Measurements from ENCODE around the gene MBOAT2. TPM values are rescaled to one million over a fixed set of nuclear protein-coding genes. Genes with fewer than 3 reads are reported as not detected.
A peak's percentile ranks its signal among the peaks of the same experiment; 100 is the strongest.

MBOAT2 gene
- total and polyA plus RNA-seq, 2 of the 13 experiments (the other 11 are each of a cell fraction or from before 2014, with no cell fraction given), result 0.11 to 0.36 TPM

GRCh38 chr2:8836971-8837794 lies 166.3 kb downstream of the MBOAT2 start, which contains the start of gene KIDINS220 (continued):
- TF ChIP-seq PHF5A (CRISPR knock-in tag; IDR thresholded peaks at IDR 0.05; ENCODE audit: low read depth, unreplicated experiment) (no peak), KIAA2018 (CRISPR knock-in tag; IDR thresholded peaks at IDR 0.05; ENCODE audit: borderline replicate concordance) (0 out of 2 replicates have a peak, but pooled peaks have one; percentile 33), JARID2 (CRISPR knock-in tag; IDR thresholded peaks at IDR 0.05; ENCODE audit: insufficient replicate concordance) (no peak), ZNF678 (CRISPR knock-in tag; IDR thresholded peaks at IDR 0.05) (peak; percentile 65; the same call in 1 of the 2 replicates), HNRNPUL1 (IDR thresholded peaks at IDR 0.05; ENCODE audit: low read depth, low read length) (no peak), IKZF4 (CRISPR knock-in tag; IDR thresholded peaks at IDR 0.05; ENCODE audit: borderline replicate concordance, low read depth, not compliant biosample characterization) (peak; percentile 73), PHF20 (CRISPR knock-in tag; IDR thresholded peaks at IDR 0.05) (peak; percentile 70), ZNF326 (CRISPR knock-in tag; IDR thresholded peaks at IDR 0.05; ENCODE audit: borderline replicate concordance) (no peak), ZNF496 (CRISPR knock-in tag; IDR thresholded peaks at IDR 0.05; ENCODE audit: insufficient replicate concordance) (no peak), CREM (IDR thresholded peaks at IDR 0.05) (no peak), CREM (CRISPR knock-in tag; IDR thresholded peaks at IDR 0.05) (no peak), NCOA2 (CRISPR knock-in tag; IDR thresholded peaks at IDR 0.05) (no peak), TBX2 (CRISPR knock-in tag; IDR thresholded peaks at IDR 0.05; ENCODE audit: borderline replicate concordance) (peak; percentile 47; the same call in 1 of the 2 replicates), ZNF121 (CRISPR knock-in tag; IDR thresholded peaks at IDR 0.05) (no peak), ZMYM3 (CRISPR knock-in tag; IDR thresholded peaks at IDR 0.05) (no peak), HMGXB4 (CRISPR knock-in tag; IDR thresholded peaks at IDR 0.05; ENCODE audit: borderline replicate concordance in 1 of 2, low read depth in 1 of 2) (peak; percentile 34 to 82; a peak in 2 of 4 replicates), NR2F1 (CRISPR knock-in tag; IDR thresholded peaks at IDR 0.05) (no peak), DRAP1 (CRISPR knock-in tag; IDR thresholded peaks at IDR 0.05) (peak; percentile 72), DNMT1 (CRISPR knock-in tag; IDR thresholded peaks at IDR 0.05) (no peak)

Data from HepG2 (cell line).